DND-41 (cell line): Measurements from ENCODE around the gene S100A7.
"Not testable (repeated sequence)": the region's sequence is repeated elsewhere in the genome, so short reads cannot be mapped to it uniquely, and the experiment has no call there.

Source experiments
- ATAC-seq: fragments of 200-7000 bp; cut with Tn5 transposase; 3 replicates; pipeline ENCODE4 v1.9.1; 2021; ENCODE audit warnings: low read depth; ENCODE audit not compliant: insufficient read depth
- DNase-seq: peaks from one replicate; pipeline ENCODE4 v3.0.0-alpha.2; 2020
- H2AFZ ChIP-seq: 2 replicates; pipeline ENCODE4 v1.6.0; 2012; ENCODE audit warnings: low read depth, low read length
- H3K27ac ChIP-seq: 2 replicates; pipeline ENCODE4 v1.5.1; 2012; ENCODE audit warnings: low read length, inconsistent platforms
- H3K27me3 ChIP-seq: fragments of 200-600 bp; sonication (generic); 2 replicates; pipeline ENCODE4 v1.6.0; 2012; ENCODE audit warnings: low read length, mild to moderate bottlenecking, inconsistent platforms; ENCODE audit not compliant: insufficient read depth, poor library complexity
- H3K36me3 ChIP-seq: 2 replicates; pipeline ENCODE4 v1.5.1; 2012; ENCODE audit warnings: low read length, inconsistent platforms; ENCODE audit not compliant: insufficient read depth
- H3K4me1 ChIP-seq: 2 replicates; pipeline ENCODE4 v1.5.1; 2012; ENCODE audit warnings: mild to moderate bottlenecking, low read length; ENCODE audit not compliant: insufficient read depth
- H3K4me2 ChIP-seq: 2 replicates; pipeline ENCODE4 v1.6.0; 2012; ENCODE audit warnings: mild to moderate bottlenecking, moderate library complexity, low read length, inconsistent platforms; ENCODE audit not compliant: insufficient read depth
- H3K4me3 ChIP-seq, 2 experiments: fragments of 200-600 bp in 1 of 2; shearing (Covaris generic) in 1 of 2; 2 replicates each; pipeline ENCODE4 v1.5.1; 2012 to 2016; ENCODE audit warnings: inconsistent platforms in 2 of 2, low read length in 2 of 2, mild to moderate bottlenecking in 2 of 2, low read depth in 1 of 2, moderate library complexity in 1 of 2
- H3K79me2 ChIP-seq: 2 replicates; pipeline ENCODE4 v1.6.0; 2012; ENCODE audit warnings: low read length, inconsistent platforms; ENCODE audit not compliant: insufficient read depth
- H3K9ac ChIP-seq: 2 replicates; pipeline ENCODE4 v1.6.0; 2012; ENCODE audit warnings: low read depth, mild to moderate bottlenecking, inconsistent platforms, low read length, moderate library complexity
- H3K9me3 ChIP-seq: 2 replicates; pipeline ENCODE4 v1.5.1; 2012; ENCODE audit warnings: low read length, moderate library complexity, mild to moderate bottlenecking, inconsistent platforms; ENCODE audit not compliant: insufficient read depth, severe bottlenecking
- H4K20me1 ChIP-seq: 2 replicates; pipeline ENCODE4 v1.6.0; 2012; ENCODE audit warnings: low read length; ENCODE audit not compliant: insufficient read depth
- EZH2 ChIP-seq: IDR thresholded peaks from 3 replicates; pipeline ENCODE4 v1.6.1; 2012; ENCODE audit warnings: borderline replicate concordance, low read depth, mild to moderate bottlenecking, moderate library complexity, low read length, inconsistent platforms; ENCODE audit not compliant: severe bottlenecking
- TF ChIP-seq, protein P1 (sequence below): IDR thresholded peaks from 2 replicates; pipeline ENCODE4 v1.5.1; 2012; ENCODE audit warnings: borderline replicate concordance, low read length, moderate library complexity, mild to moderate bottlenecking; ENCODE audit not compliant: poor library complexity, severe bottlenecking; ENCODE audit errors: extremely low read depth

Gene S100A7

DNA sequence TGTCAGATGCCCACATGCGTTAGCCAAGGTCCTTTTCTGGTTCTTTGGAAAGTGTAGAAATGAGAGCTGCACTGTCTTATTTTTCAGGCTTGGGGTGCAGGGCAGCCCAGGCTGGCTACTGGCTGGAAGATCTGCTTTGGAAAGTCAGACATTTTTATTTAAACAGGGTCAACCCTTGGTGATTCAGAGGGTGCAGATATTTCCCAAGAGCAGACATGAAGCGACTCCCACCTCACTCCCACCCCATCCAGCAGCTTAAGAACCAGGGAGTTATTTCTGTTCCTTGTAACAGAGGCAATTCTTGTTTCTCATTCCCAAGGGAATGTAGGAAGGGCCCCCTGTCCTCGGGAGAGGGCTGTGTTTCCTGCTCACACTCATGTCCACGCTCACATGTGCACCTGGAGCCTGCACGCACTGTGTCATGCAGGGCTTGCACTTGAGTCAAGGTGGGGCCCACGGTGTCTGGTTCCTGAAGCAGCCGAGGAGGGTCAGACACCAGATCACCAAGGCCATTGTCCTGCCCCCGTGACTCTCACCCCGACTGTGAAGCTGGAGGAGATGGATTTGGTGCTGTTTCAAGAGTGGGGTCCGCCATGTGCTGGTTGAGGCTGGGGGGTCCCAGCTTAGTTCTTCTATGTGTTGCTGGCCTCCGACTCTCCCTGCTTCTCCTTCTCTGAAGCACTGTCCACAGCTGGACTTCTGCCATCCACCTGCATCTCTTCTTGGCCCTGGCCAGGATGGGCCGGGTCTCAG is 43.1 kb downstream of the S100A7 start:
- TF ChIP-seq EZH2 = no peak
- TF ChIP-seq, protein P1, sequence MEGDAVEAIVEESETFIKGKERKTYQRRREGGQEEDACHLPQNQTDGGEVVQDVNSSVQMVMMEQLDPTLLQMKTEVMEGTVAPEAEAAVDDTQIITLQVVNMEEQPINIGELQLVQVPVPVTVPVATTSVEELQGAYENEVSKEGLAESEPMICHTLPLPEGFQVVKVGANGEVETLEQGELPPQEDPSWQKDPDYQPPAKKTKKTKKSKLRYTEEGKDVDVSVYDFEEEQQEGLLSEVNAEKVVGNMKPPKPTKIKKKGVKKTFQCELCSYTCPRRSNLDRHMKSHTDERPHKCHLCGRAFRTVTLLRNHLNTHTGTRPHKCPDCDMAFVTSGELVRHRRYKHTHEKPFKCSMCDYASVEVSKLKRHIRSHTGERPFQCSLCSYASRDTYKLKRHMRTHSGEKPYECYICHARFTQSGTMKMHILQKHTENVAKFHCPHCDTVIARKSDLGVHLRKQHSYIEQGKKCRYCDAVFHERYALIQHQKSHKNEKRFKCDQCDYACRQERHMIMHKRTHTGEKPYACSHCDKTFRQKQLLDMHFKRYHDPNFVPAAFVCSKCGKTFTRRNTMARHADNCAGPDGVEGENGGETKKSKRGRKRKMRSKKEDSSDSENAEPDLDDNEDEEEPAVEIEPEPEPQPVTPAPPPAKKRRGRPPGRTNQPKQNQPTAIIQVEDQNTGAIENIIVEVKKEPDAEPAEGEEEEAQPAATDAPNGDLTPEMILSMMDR = no peak
- DNase-seq (no peak), ATAC-seq (no peak)
- no peaks in the 10 kb centered on the region for H3K4me1 ChIP-seq
- H3K27ac ChIP-seq = no peak overlapping the region
- no peak overlapping the region for H3K4me2 ChIP-seq
- no peak overlapping the region for H3K4me3 ChIP-seq
- H3K9ac ChIP-seq = no peak overlapping the region
- no peaks in the 10 kb centered on the region for H3K36me3 ChIP-seq
- H2AFZ ChIP-seq = no peak overlapping the region
- H4K20me1 ChIP-seq = no peaks in the 10 kb centered on the region; the same call in 1 of the 2 replicates
- H3K9me3 ChIP-seq = no peaks in the 10 kb centered on the region
- H3K79me2 ChIP-seq = no peaks in the 10 kb centered on the region
- no peaks in the 10 kb centered on the region for H3K27me3 ChIP-seq

- Histone ChIP-seq H3K79me2 (no peaks in the 10 kb centered on the region), H3K4me3 (no peak within 1 kb of the TSS), H3K9me3 (no peaks in the 10 kb centered on the region), H3K27ac (no peak within 1 kb of the TSS), H3K4me2 (no peak within 1 kb of the TSS), H3K27me3 (no peaks in the 10 kb centered on the region), H3K9ac (no peak within 1 kb of the TSS), H4K20me1 (no peaks in the 10 kb centered on the region; the same call in 1 of the 2 replicates), H2AFZ (no peak within 1 kb of the TSS), H3K4me1 (no peaks in the 10 kb centered on the region), H3K36me3 (no peaks in the 10 kb centered on the region)
- ATAC-seq (no peak), DNase-seq (no peak)
- no peak for TF ChIP-seq EZH2
- TF ChIP-seq, protein P1 = no peak
Observed at GRCh38 chr1:153415850-153416570, 44.4 kb downstream of the S100A7 start, which contains the start of gene S100A7A. Gene S100A7A (plus strand): TSS chr1:153416520. CDS start chr1:153418083, 1,563 bp downstream.

GRCh38 chr1:153413961-153414360 is 46.5 kb downstream of the S100A7 start:
- ATAC-seq, H2AFZ ChIP-seq: not testable (repeated sequence)

More at GRCh38 chr1:153413961-153414360, 46.5 kb downstream of the S100A7 start:
- H3K9me3 ChIP-seq, H3K9ac ChIP-seq, DNase-seq, H3K36me3 ChIP-seq, H3K4me2 ChIP-seq, H4K20me1 ChIP-seq, H3K4me1 ChIP-seq, H3K27me3 ChIP-seq, H3K4me3 ChIP-seq, H3K27ac ChIP-seq, H3K79me2 ChIP-seq: not testable (repeated sequence)
